IMR-90 (cell line): ENCODE results near the gene EIF1AD. TPM values are rescaled to one million over a fixed set of nuclear protein-coding genes. Genes with fewer than 3 reads are reported as not detected.
A peak's percentile ranks its signal among the peaks of the same experiment; 100 is the strongest.

Source experiments
- ATAC-seq: fragments of 200-7000 bp; cut with Tn5 transposase; 2 replicates; pipeline ENCODE4 v1.9.1; 2020; ENCODE audit warnings: low read depth, mild to moderate bottlenecking, moderate library complexity
- BruUV-seq: library from RNA; stranded (reverse); fragments of 400-500 nt; replicated peaks from 2 replicates; lab custom pipeline; 2021; lab: Mats Ljungman, UMichigan
- CTCF ChIA-PET: fragments of 300-600 bp; formaldehyde crosslinking; extraction: SDS; loops from one replicate; lab custom pipeline; 2021; ENCODE audit warnings: antibody characterized with exemption; lab: Yijun Ruan, JAX
- POLR2A ChIA-PET: fragments of 300-600 bp; sonication (Branson Sonifier 250); formaldehyde crosslinking; loops from one replicate; lab custom pipeline; 2022; ENCODE audit warnings: antibody characterized with exemption; ENCODE audit not compliant: unreplicated experiment; lab: Charles Lee
- DNase-seq: peaks from one replicate; pipeline ENCODE4 v3.0.0; 2013
- H2AFZ ChIP-seq: replicated peaks from 2 replicates; pipeline ENCODE3; 2013; ENCODE audit warnings: low read length, mild to moderate bottlenecking; ENCODE audit not compliant: poor library complexity
- H2AK5ac ChIP-seq: 2 replicates; pipeline ENCODE4 v1.6.1; 2013; ENCODE audit warnings: low read depth, low read length, inconsistent platforms
- H2AK9ac ChIP-seq: replicated peaks from 2 replicates; pipeline ENCODE3; 2013; ENCODE audit warnings: mild to moderate bottlenecking, low read depth, low read length, moderate library complexity; ENCODE audit not compliant: poor library complexity
- H2BK120ac ChIP-seq: 2 replicates; pipeline ENCODE4 v1.6.1; 2013; ENCODE audit warnings: low read depth, low read length, inconsistent platforms
- H2BK15ac ChIP-seq: 3 replicates; pipeline ENCODE4 v1.6.1; 2013; ENCODE audit warnings: low read depth, low read length, inconsistent platforms
- H2BK20ac ChIP-seq: 2 replicates; pipeline ENCODE4 v1.6.1; 2013; ENCODE audit warnings: low read depth, mild to moderate bottlenecking, inconsistent platforms, low read length, moderate library complexity
- H2BK5ac ChIP-seq: 2 replicates; pipeline ENCODE4 v1.6.1; 2013; ENCODE audit warnings: mild to moderate bottlenecking, low read depth, low read length, inconsistent platforms; ENCODE audit not compliant: poor library complexity, severe bottlenecking
- H3K14ac ChIP-seq: replicated peaks from 2 replicates; pipeline ENCODE4 v1.6.1; 2013; ENCODE audit warnings: low read depth, low read length, inconsistent platforms
- H3K18ac ChIP-seq: 2 replicates; pipeline ENCODE4 v1.6.1; 2013; ENCODE audit warnings: low read depth, low read length, control low read depth
- H3K23ac ChIP-seq: 2 replicates; pipeline ENCODE4 v1.6.1; 2013; ENCODE audit warnings: low read depth, low read length, inconsistent platforms
- H3K27ac ChIP-seq: 2 replicates; pipeline ENCODE4 v1.5.1; 2013; ENCODE audit warnings: mild to moderate bottlenecking, control low read depth, low read length; ENCODE audit not compliant: insufficient read depth
- H3K27me3 ChIP-seq: 2 replicates; pipeline ENCODE4 v1.6.1; 2013; ENCODE audit warnings: low read length; ENCODE audit not compliant: control insufficient read depth, insufficient read depth
- H3K36me3 ChIP-seq: 2 replicates; pipeline ENCODE4 v1.6.1; 2013; ENCODE audit warnings: low read length, mixed read lengths; ENCODE audit not compliant: control insufficient read depth, insufficient read depth
- H3K4ac ChIP-seq: 2 replicates; pipeline ENCODE4 v1.6.1; 2013; ENCODE audit warnings: low read depth, low read length, inconsistent platforms
- H3K4me1 ChIP-seq: 2 replicates; pipeline ENCODE4 v1.6.1; 2013; ENCODE audit warnings: low read length, mixed read lengths; ENCODE audit not compliant: control insufficient read depth, insufficient read depth
- H3K4me2 ChIP-seq: 2 replicates; pipeline ENCODE4 v1.6.1; 2013; ENCODE audit warnings: low read depth, mild to moderate bottlenecking, control low read depth, low read length, moderate library complexity
- H3K4me3 ChIP-seq: 2 replicates; pipeline ENCODE4 v1.5.1; 2013; ENCODE audit warnings: low read depth, mild to moderate bottlenecking, control low read depth, low read length, moderate library complexity; ENCODE audit not compliant: insufficient read depth
- H3K56ac ChIP-seq: 2 replicates; pipeline ENCODE4 v1.6.1; 2013; ENCODE audit warnings: low read length, inconsistent platforms; ENCODE audit not compliant: insufficient read depth; ENCODE audit errors: extremely low read depth
- H3K79me1 ChIP-seq, 2 experiments: 2 replicates each; pipeline ENCODE4 v1.6.1; 2013; ENCODE audit warnings: low read length in 2 of 2, inconsistent platforms in 1 of 2, low read depth in 1 of 2
- H3K9ac ChIP-seq: 2 replicates; pipeline ENCODE4 v1.6.1; 2013; ENCODE audit warnings: low read depth, low read length, control low read depth
- H3K9me1 ChIP-seq: 2 replicates; pipeline ENCODE4 v1.6.1; 2013; ENCODE audit warnings: low read length, inconsistent platforms; ENCODE audit not compliant: insufficient read depth
- H3K9me3 ChIP-seq: 2 replicates; pipeline ENCODE4 v1.6.1; 2013; ENCODE audit warnings: low read length; ENCODE audit not compliant: control insufficient read depth, insufficient read depth
- H4K20me1 ChIP-seq: 2 replicates; pipeline ENCODE4 v1.6.1; 2013; ENCODE audit warnings: low read length, inconsistent platforms; ENCODE audit not compliant: insufficient read depth
- H4K5ac ChIP-seq: 2 replicates; pipeline ENCODE4 v1.6.1; 2013; ENCODE audit warnings: mild to moderate bottlenecking, low read depth, low read length, control low read depth
- H4K8ac ChIP-seq, 2 experiments: 2 replicates each; pipeline ENCODE4 v1.6.1; 2013; ENCODE audit warnings: low read depth in 2 of 2, low read length in 2 of 2, control low read depth in 1 of 2, inconsistent platforms in 1 of 2
- H4K91ac ChIP-seq: 2 replicates; pipeline ENCODE4 v1.6.1; 2013; ENCODE audit warnings: low read depth, low read length, inconsistent platforms; ENCODE audit not compliant: insufficient read depth
- BHLHE40 ChIP-seq: fragments of 150-350 bp; IDR thresholded peaks from 2 replicates; pipeline ENCODE4 v1.6.1; 2016; ENCODE audit warnings: mild to moderate bottlenecking, low read depth, low read length
- CEBPB ChIP-seq: IDR thresholded peaks from 2 replicates; pipeline ENCODE4 v1.6.1; 2012; ENCODE audit warnings: low read depth, low read length, improper control_type of control experiment
- CHD1 ChIP-seq: IDR thresholded peaks from 2 replicates; pipeline ENCODE4 v1.6.1; 2012; ENCODE audit warnings: low read depth, low read length, improper control_type of control experiment
- CTCF ChIP-seq: conservative IDR thresholded peaks from 2 replicates; pipeline ENCODE4 v1.5.1; 2012; ENCODE audit warnings: mild to moderate bottlenecking, low read depth, low read length, improper control_type of control experiment
- FOS ChIP-seq: fragments of 150-350 bp; IDR thresholded peaks from 2 replicates; pipeline ENCODE4 v1.6.1; 2016; ENCODE audit warnings: low read depth, low read length
- MAFK ChIP-seq: IDR thresholded peaks from 2 replicates; pipeline ENCODE4 v1.6.1; 2012; ENCODE audit warnings: low read depth, low read length, improper control_type of control experiment
- MAZ ChIP-seq: IDR thresholded peaks from 2 replicates; pipeline ENCODE4 v1.6.1; 2012; ENCODE audit warnings: low read depth, mild to moderate bottlenecking, low read length, improper control_type of control experiment, moderate library complexity, borderline replicate concordance
- MXI1 ChIP-seq: IDR thresholded peaks from 2 replicates; pipeline ENCODE4 v1.6.1; 2012; ENCODE audit warnings: low read depth, mild to moderate bottlenecking, low read length, moderate library complexity, borderline replicate concordance
- NFE2L2 ChIP-seq: fragments of 150-350 bp; IDR thresholded peaks from 2 replicates; pipeline ENCODE4 v1.6.1; 2016; ENCODE audit warnings: low read depth, mild to moderate bottlenecking, low read length
- POLR2A ChIP-seq: IDR thresholded peaks from 2 replicates; pipeline ENCODE4 v1.6.1; 2012; ENCODE audit warnings: mild to moderate bottlenecking, low read depth, low read length
- RAD21 ChIP-seq: IDR thresholded peaks from 2 replicates; pipeline ENCODE4 v1.6.1; 2012; ENCODE audit warnings: low read length, improper control_type of control experiment
- RCOR1 ChIP-seq: IDR thresholded peaks from 2 replicates; pipeline ENCODE4 v1.6.1; 2012; ENCODE audit warnings: mild to moderate bottlenecking, low read length, improper control_type of control experiment; ENCODE audit not compliant: insufficient replicate concordance
- RFX5 ChIP-seq: IDR thresholded peaks from 2 replicates; pipeline ENCODE4 v1.8.0; 2012; ENCODE audit warnings: low read depth, mild to moderate bottlenecking, low read length, moderate library complexity
- SMC3 ChIP-seq: fragments of 150-350 bp; IDR thresholded peaks from 2 replicates; pipeline ENCODE4 v1.6.1; 2016; ENCODE audit warnings: low read depth, mild to moderate bottlenecking, antibody characterized with exemption, low read length, moderate library complexity
- USF2 ChIP-seq: fragments of 150-350 bp; IDR thresholded peaks from 2 replicates; pipeline ENCODE4 v1.6.1; 2017; ENCODE audit warnings: mild to moderate bottlenecking, antibody characterized with exemption, low read length, low read depth
- WGBS, 2 experiments: methylation state at CpG; one replicate each; pipeline versions ENCODE4 v1.1.5 to v1.1.7; 2013; ENCODE audit warnings: missing lambda C conversion rate in 2 of 2; ENCODE audit not compliant: insufficient read length in 1 of 2; ENCODE audit errors: extremely low coverage in 2 of 2; 5-methylcytosine and 5-hydroxymethylcytosine counted together
- dilution Hi-C: fragments of 300-500 bp; cut with HindIII; formaldehyde crosslinking; loops from one replicate; pipeline ENCODE4 v1.14.3; 2018; ENCODE audit warnings: low sequenced_read_pairs; ENCODE audit not compliant: unreplicated experiment
- in situ Hi-C: fragments of 300-500 bp; cut with MboI; formaldehyde crosslinking; loops from 3 replicates; pipeline ENCODE4 v1.14.3; 2019; ENCODE audit warnings: low sequenced_read_pairs, inconsistent platforms, mixed read lengths
- intact Hi-C: fragments of 100-400 bp; cut with micrococcal nuclease; formaldehyde crosslinking; loops from 2 replicates; pipeline ENCODE4 v1.10.0; 2022
- polyA plus RNA-seq, 3 experiments: library from polyadenylated mRNA; depleted of rRNA; stranded (reverse); fragments of >200 nt; gene quantifications; 2 replicates each; pipeline ENCODE4 v1.2.3, GENCODE V29; 2012; ENCODE audit warnings: low replicate concordance in 1 of 3
- total RNA-seq: library from RNA; depleted of rRNA; stranded (reverse); fragments of >200 nt; gene quantifications from 2 replicates; pipeline ENCODE4 v1.2.3, GENCODE V29; 2012

The EIF1AD gene
- total and polyA plus RNA-seq, 2 of the 4 experiments (the other 2 are of a cell fraction) = 32.5 to 62.6 TPM

- H2AK5ac ChIP-seq = no peak overlapping the region
- H2BK5ac ChIP-seq = no peak overlapping the region
- H3K14ac ChIP-seq = no peak overlapping the region
- H3K9ac ChIP-seq = no peak overlapping the region
- H2BK120ac ChIP-seq = no peak overlapping the region
- DNase-seq (no peak), ATAC-seq (no peak)
- H3K79me1 ChIP-seq = peaks cover 0 to 20% of the 10 kb centered on the region in 2 experiments; a peak in 2 of 4 replicates
- H3K4me1 ChIP-seq = 0 out of 2 replicates have a peak, but pooled peaks cover 2% of the 10 kb centered on the region
- H4K8ac ChIP-seq = no peak overlapping the region
- in situ Hi-C loops (no loop called here), dilution Hi-C loops (no loop called here), intact Hi-C loops (no loop called here)
- no peak overlapping the region for H3K4me2 ChIP-seq
- no peak overlapping the region for H2AFZ ChIP-seq
- POLR2A ChIA-PET = no interaction called here
- H3K23ac ChIP-seq = no peak overlapping the region
- no peak overlapping the region for H3K4ac ChIP-seq
- peak overlapping the region; percentile 37 for H2AK9ac ChIP-seq
- H3K27ac ChIP-seq = no peak overlapping the region
- 89% methylated on average over 25 of the region's 43 CpGs; no CpG with 5 or more reads in 1 of the 2 experiments for WGBS, 2 experiments
- H3K4me3 ChIP-seq = no peak overlapping the region
- CTCF ChIA-PET = interaction anchor here (0.6 kb wide), 1 partner anchor 46 kb away, joined by 3 read pairs; no protein-coding TSS in a partner anchor
- H3K36me3 ChIP-seq = peaks cover 40% of the 10 kb centered on the region
- no TSS peak for BruUV-seq
- no peak overlapping the region for H3K56ac ChIP-seq
- no peak overlapping the region for H2BK15ac ChIP-seq
- no peaks in the 10 kb centered on the region for H4K20me1 ChIP-seq
- H3K9me3 ChIP-seq = no peaks in the 10 kb centered on the region
- H2BK20ac ChIP-seq = no peak overlapping the region
- H4K5ac ChIP-seq = no peak overlapping the region
- no peaks in the 10 kb centered on the region for H3K27me3 ChIP-seq
- no peaks in the 10 kb centered on the region for H3K9me1 ChIP-seq
- no peak overlapping the region for H4K91ac ChIP-seq
- no peak overlapping the region for H3K18ac ChIP-seq
- TF ChIP-seq FOS (no peak), NFE2L2 (no peak), RCOR1 (no peak), MAFK (no peak), BHLHE40 (no peak), POLR2A (no peak), CHD1 (no peak), USF2 (no peak), CTCF (no peak), MAZ (no peak), RAD21 (no peak), SMC3 (no peak), RFX5 (no peak), MXI1 (no peak), CEBPB (no peak)
Observed at GRCh38 chr11:65976216-65977176, 25.5 kb downstream of the EIF1AD start.
